Uterus (tissue), 2 donors: ENCODE measurements around the gene EBP.

Experiments
- POLR2A ChIP-seq, 2 donors: fragments of 450-650 bp; IDR thresholded peaks; one replicate each; pipeline ENCODE4 v1.6.1; 2016; ENCODE audit warnings: antibody characterized with exemption in 2 of 2, mild to moderate bottlenecking in 1 of 2, moderate library complexity in 1 of 2
- TF ChIP-seq, protein P1 (sequence below), 4 experiments: fragments of 200-600 bp in 2 of 4; fragments of 450-650 bp in 2 of 4; sonication (generic) in 2 of 4; IDR thresholded peaks; one replicate each; pipeline ENCODE4 v1.5.1; 2016 to 2019; ENCODE audit warnings: antibody characterized with exemption in 4 of 4, mild to moderate bottlenecking in 2 of 4, moderate library complexity in 1 of 4

DNA sequence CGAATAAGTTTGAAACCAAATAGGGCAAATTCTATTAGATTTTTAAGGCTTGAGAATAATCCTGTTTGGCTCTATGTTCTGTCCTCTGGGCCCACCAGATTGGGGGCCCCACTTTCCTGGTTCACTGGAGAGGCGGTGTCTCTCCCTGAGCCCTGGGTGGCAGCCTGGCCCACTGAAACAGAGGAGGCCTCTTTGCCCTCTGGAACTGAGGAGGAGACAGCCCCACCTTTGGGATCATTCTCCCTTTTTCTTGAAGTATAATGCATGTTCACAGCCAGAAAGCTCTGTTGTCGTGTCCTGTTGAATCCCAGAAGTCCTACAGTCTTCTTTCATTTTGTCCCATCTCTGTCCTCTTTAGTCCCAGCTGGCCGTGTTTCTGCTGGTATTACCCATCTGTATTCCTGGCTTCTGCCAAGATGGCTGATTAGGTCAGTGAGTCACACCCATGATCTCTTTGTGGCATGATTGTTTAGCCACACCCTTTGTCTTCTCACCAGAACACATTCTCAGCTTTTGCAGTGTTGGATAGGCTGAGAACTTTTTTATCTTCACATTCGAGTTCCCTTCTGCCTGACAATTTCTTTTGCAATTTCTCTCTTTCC lies 9.9 kb downstream of the EBP start:
- TF ChIP-seq, protein P1, sequence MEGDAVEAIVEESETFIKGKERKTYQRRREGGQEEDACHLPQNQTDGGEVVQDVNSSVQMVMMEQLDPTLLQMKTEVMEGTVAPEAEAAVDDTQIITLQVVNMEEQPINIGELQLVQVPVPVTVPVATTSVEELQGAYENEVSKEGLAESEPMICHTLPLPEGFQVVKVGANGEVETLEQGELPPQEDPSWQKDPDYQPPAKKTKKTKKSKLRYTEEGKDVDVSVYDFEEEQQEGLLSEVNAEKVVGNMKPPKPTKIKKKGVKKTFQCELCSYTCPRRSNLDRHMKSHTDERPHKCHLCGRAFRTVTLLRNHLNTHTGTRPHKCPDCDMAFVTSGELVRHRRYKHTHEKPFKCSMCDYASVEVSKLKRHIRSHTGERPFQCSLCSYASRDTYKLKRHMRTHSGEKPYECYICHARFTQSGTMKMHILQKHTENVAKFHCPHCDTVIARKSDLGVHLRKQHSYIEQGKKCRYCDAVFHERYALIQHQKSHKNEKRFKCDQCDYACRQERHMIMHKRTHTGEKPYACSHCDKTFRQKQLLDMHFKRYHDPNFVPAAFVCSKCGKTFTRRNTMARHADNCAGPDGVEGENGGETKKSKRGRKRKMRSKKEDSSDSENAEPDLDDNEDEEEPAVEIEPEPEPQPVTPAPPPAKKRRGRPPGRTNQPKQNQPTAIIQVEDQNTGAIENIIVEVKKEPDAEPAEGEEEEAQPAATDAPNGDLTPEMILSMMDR (IDR thresholded peaks at IDR 0.05) = no peak
- no peak for TF ChIP-seq POLR2A (IDR thresholded peaks at IDR 0.05)
